Right renal pelvis (tissue), 4 donors: ENCODE results near the gene PLD1. TPM values are rescaled to one million over a fixed set of nuclear protein-coding genes. Genes with fewer than 3 reads are reported as not detected.

Source experiments
- polyA plus RNA-seq, 4 donors: library from polyadenylated mRNA; unstranded; fragments of 120-200 nt; gene quantifications; one replicate each; pipeline ENCODE4 v1.2.1, GENCODE V29; 2013; ENCODE audit not compliant: insufficient read length in 4 of 4

Gene PLD1
- polyA plus RNA-seq, 4 donors, result 9.8 to 12.7 (median 10.9) TPM

Other genes with a start within 250 kb of the PLD1 start
- under 1 TPM in 2 of 4 donors, not detected in 2; 0.09 to 0.19 TPM for gene TMEM212, start 32.9 kb upstream of the PLD1 start, polyA plus RNA-seq
- 10 to 100 TPM; 58.5 to 72.9 (median 68.9) TPM for gene FNDC3B, start 229.1 kb upstream of the PLD1 start, polyA plus RNA-seq